Brain microvascular endothelial cell (primary cell): ENCODE results near the gene TXK.

Experiments
- DNase-seq: peaks from one replicate; pipeline ENCODE4 v3.0.0-alpha.2; 2020
- H3K27ac ChIP-seq: fragments of 250-450 bp; sonication (Bioruptor Pico); 2 replicates; pipeline ENCODE4 v1.5.1; 2020; ENCODE audit warnings: mild to moderate bottlenecking, moderate library complexity
- H3K27me3 ChIP-seq: fragments of 250-450 bp; sonication (Bioruptor Pico); replicated peaks from 2 replicates; pipeline ENCODE4 v1.5.1; 2020; ENCODE audit warnings: mild to moderate bottlenecking
- H3K36me3 ChIP-seq: fragments of 250-450 bp; sonication (Bioruptor Pico); replicated peaks from 2 replicates; pipeline ENCODE4 v1.5.1; 2020; ENCODE audit warnings: mild to moderate bottlenecking
- H3K4me3 ChIP-seq: 2 replicates; pipeline ENCODE4 v1.5.1; 2011; ENCODE audit warnings: low read depth, mild to moderate bottlenecking, control low read depth, low read length, moderate library complexity
- CTCF ChIP-seq: IDR thresholded peaks from 2 replicates; pipeline ENCODE4 v1.5.1; 2011; ENCODE audit warnings: low read depth, mild to moderate bottlenecking, moderate library complexity, low read length, control low read depth, inconsistent platforms; ENCODE audit errors: missing control alignments
- in situ Hi-C: cut with HindIII; loops from 2 replicates; pipeline ENCODE4 v1.10.0; 2017; ENCODE audit warnings: low sequenced_read_pairs, low pct_ligation_motif_present

TXK gene

GRCh38 chr4:48157271-48157670 lies 23.2 kb upstream of the TXK start:
- no peak overlapping the region for H3K27ac ChIP-seq
- no peak for DNase-seq
- in situ Hi-C loops, result no loop called here
- H3K36me3 ChIP-seq, result no peaks in the 10 kb centered on the region
- no peak overlapping the region for H3K4me3 ChIP-seq
- no peaks in the 10 kb centered on the region for H3K27me3 ChIP-seq
- TF ChIP-seq CTCF, result no peak

GRCh38 chr4:48156423-48156822 lies 22.4 kb upstream of the TXK start:
- H3K27me3 ChIP-seq, result no peaks in the 10 kb centered on the region
- no peak overlapping the region for H3K27ac ChIP-seq
- TF ChIP-seq CTCF, result no peak
- in situ Hi-C loops, result no loop called here
- H3K36me3 ChIP-seq, result no peaks in the 10 kb centered on the region
- DNase-seq, result no peak
- no peak overlapping the region for H3K4me3 ChIP-seq

GRCh38 chr4:48153791-48154550 lies 19.9 kb upstream of the TXK start:
- in situ Hi-C loops, result no loop called here
- DNase-seq, result no peak
- no peak for TF ChIP-seq CTCF
- no peak overlapping the region for H3K4me3 ChIP-seq
- no peak overlapping the region for H3K27ac ChIP-seq
- no peaks in the 10 kb centered on the region for H3K36me3 ChIP-seq
- H3K27me3 ChIP-seq, result no peaks in the 10 kb centered on the region

GRCh38 chr4:48152259-48152658 lies 18.2 kb upstream of the TXK start:
- H3K27ac ChIP-seq, result no peak overlapping the region
- H3K36me3 ChIP-seq, result no peaks in the 10 kb centered on the region
- H3K4me3 ChIP-seq, result no peak overlapping the region
- TF ChIP-seq CTCF, result no peak
- no peaks in the 10 kb centered on the region for H3K27me3 ChIP-seq
- in situ Hi-C loops, result no loop called here
- DNase-seq, result no peak

GRCh38 chr4:48149827-48150370 lies 15.8 kb upstream of the TXK start:
- in situ Hi-C loops, result no loop called here
- H3K36me3 ChIP-seq, result no peaks in the 10 kb centered on the region
- no peak for DNase-seq
- no peak overlapping the region for H3K4me3 ChIP-seq
- TF ChIP-seq CTCF, result no peak
- H3K27ac ChIP-seq, result no peak overlapping the region
- no peaks in the 10 kb centered on the region for H3K27me3 ChIP-seq

GRCh38 chr4:48147621-48148020 lies 13.6 kb upstream of the TXK start:
- Histone ChIP-seq H3K27ac (no peak overlapping the region), H3K4me3 (no peak overlapping the region), H3K36me3 (no peaks in the 10 kb centered on the region), H3K27me3 (no peaks in the 10 kb centered on the region)
- no peak for DNase-seq
- TF ChIP-seq CTCF, result no peak
- in situ Hi-C loops, result no loop called here
